Prostate gland (tissue), 2 donors: ENCODE measurements around the gene FCRL3. TPM values are rescaled to one million over a fixed set of nuclear protein-coding genes. Genes with fewer than 3 reads are reported as not detected.

ENCODE experiments used
- DNase-seq: peaks from one replicate; pipeline ENCODE4 v3.0.0-alpha.2; 2019; ENCODE audit warnings: low spot score
- H3K27ac ChIP-seq, 2 donors: fragments of 200-600 bp; sonication (generic); 2 replicates each; pipeline ENCODE4 v1.5.1; 2017 to 2019
- H3K27me3 ChIP-seq: fragments of 200-600 bp; sonication (generic); replicated peaks from 2 replicates; pipeline ENCODE4 v1.5.1; 2019; ENCODE audit not compliant: insufficient read depth
- H3K36me3 ChIP-seq, 2 donors: fragments of 200-600 bp; sonication (generic); 1 replicate in 1 of 2; 2 replicates in 1 of 2; pipeline versions ENCODE4 v1.5.1 to v1.8.1; 2017 to 2019
- H3K4me1 ChIP-seq: fragments of 200-600 bp; sonication (generic); replicated peaks from 2 replicates; pipeline ENCODE4 v1.5.1; 2019
- H3K4me3 ChIP-seq, 2 donors: fragments of 200-600 bp; sonication (generic); 2 replicates each; pipeline ENCODE4 v1.5.1; 2017 to 2019
- H3K9me3 ChIP-seq: fragments of 200-600 bp; sonication (generic); 2 replicates; pipeline ENCODE4 v1.5.1; 2017
- POLR2A ChIP-seq: fragments of 450-650 bp; IDR thresholded peaks from one replicate; pipeline ENCODE4 v1.6.1; 2016; ENCODE audit warnings: antibody characterized with exemption, mild to moderate bottlenecking
- POLR2AphosphoS5 ChIP-seq: sonication (generic); formaldehyde crosslinking; IDR thresholded peaks from one replicate; pipeline ENCODE4 v1.6.1; 2017; ENCODE audit warnings: antibody characterized with exemption
- WGBS: methylation state at CpG from one replicate; pipeline ENCODE4 v1.1.5; 2018; 5-methylcytosine and 5-hydroxymethylcytosine counted together
- intact Hi-C: fragments of 100-400 bp; cut with DNase I; formaldehyde crosslinking; loops from one replicate; pipeline ENCODE4 v1.14.2; 2022
- total RNA-seq, 2 donors: library from RNA; depleted of rRNA; stranded (reverse); fragments of >200 nt; gene quantifications; one replicate each; pipeline ENCODE4 v1.1.0, GENCODE V29; 2016
- TF ChIP-seq, protein P1 (sequence below), 4 experiments: fragments of 200-600 bp in 2 of 4; fragments of 450-650 bp in 2 of 4; sonication (generic) in 2 of 4; IDR thresholded peaks; 1 replicate in 3 of 4; 2 replicates in 1 of 4; pipeline ENCODE4 v1.5.1; 2016 to 2019; ENCODE audit warnings: antibody characterized with exemption in 4 of 4, mild to moderate bottlenecking in 2 of 4, moderate library complexity in 2 of 4

Gene FCRL3
- total RNA-seq, 2 donors from 2014 or later: 0.17 TPM; not detected in 1

DNA sequence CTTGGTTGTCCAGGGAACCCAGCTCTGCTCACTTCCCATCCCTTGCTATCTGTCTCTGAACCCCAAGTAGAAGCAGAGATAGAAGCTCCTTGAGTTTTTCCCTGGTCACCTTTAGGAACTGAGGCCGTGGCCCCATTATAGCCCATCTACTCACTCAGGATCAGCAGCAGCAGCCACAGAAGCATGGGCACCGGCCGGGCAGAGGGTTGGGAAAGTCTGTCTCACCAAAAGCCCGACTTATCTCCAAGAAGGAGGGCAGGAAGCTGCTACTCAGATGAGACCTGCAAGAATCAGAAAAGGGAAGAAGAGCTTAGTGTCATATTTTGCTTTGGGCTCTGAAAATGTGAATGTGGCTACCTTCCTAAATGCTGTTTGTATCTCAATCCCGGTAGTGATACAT, 264 bp downstream of the FCRL3 start:
- 92% methylated on average over 5 of the region's 5 CpGs for WGBS
- Histone ChIP-seq H3K4me3 (no peak overlapping the region), H3K27ac (no peak overlapping the region), H3K27me3 (no peaks in the 10 kb centered on the region), H3K36me3 (no peaks in the 10 kb centered on the region), H3K4me1 (no peaks in the 10 kb centered on the region), H3K9me3 (no peaks in the 10 kb centered on the region)
- no peak for TF ChIP-seq POLR2A
- no peak for TF ChIP-seq POLR2AphosphoS5
- TF ChIP-seq, protein P1, sequence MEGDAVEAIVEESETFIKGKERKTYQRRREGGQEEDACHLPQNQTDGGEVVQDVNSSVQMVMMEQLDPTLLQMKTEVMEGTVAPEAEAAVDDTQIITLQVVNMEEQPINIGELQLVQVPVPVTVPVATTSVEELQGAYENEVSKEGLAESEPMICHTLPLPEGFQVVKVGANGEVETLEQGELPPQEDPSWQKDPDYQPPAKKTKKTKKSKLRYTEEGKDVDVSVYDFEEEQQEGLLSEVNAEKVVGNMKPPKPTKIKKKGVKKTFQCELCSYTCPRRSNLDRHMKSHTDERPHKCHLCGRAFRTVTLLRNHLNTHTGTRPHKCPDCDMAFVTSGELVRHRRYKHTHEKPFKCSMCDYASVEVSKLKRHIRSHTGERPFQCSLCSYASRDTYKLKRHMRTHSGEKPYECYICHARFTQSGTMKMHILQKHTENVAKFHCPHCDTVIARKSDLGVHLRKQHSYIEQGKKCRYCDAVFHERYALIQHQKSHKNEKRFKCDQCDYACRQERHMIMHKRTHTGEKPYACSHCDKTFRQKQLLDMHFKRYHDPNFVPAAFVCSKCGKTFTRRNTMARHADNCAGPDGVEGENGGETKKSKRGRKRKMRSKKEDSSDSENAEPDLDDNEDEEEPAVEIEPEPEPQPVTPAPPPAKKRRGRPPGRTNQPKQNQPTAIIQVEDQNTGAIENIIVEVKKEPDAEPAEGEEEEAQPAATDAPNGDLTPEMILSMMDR (IDR thresholded peaks at IDR 0.05): no peak
- intact Hi-C loops: no loop called here
- no peak for DNase-seq

DNA sequence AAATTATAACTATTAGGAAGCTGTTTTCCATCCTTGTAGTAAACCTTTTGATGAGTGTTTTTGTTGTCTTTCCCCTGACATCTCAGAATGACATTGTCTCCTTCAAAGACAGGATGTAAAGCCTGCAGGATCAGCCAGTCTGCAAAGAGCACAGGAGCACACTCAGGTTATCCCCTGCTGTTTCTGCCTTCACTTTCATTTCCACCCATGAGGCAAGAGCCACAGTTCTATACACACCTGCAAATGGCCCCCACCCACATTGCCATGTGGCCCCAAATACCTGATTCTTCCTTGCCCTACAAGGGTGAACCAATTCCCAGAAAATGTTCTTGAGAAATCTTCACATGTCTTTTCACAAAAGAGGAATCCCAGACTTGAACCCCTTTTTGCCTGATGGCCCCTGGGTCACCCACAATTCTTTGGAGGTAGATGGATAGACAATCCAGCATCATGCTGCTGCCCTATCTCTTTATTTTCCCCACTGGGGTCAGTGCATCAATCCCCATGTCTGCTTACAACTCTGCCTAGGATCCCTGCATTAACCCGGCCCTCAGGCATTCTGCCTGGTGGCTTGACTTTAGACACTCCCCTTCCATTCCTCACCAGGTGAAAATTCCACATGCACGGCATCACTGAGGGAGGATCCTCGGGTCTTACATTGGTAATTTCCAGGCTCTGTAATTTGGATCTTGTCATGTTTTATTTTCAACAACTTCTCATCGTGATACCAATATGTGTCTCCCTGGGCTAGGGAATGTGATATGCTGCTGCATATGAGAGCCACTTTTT, 2.6 kb downstream of the FCRL3 start:
- no peak for TF ChIP-seq POLR2AphosphoS5
- TF ChIP-seq POLR2A: no peak
- TF ChIP-seq, protein P1 (IDR thresholded peaks at IDR 0.05): no peak
- Histone ChIP-seq H3K4me3 (no peak overlapping the region), H3K9me3 (no peaks in the 10 kb centered on the region), H3K27me3 (no peaks in the 10 kb centered on the region), H3K4me1 (no peaks in the 10 kb centered on the region), H3K36me3 (no peaks in the 10 kb centered on the region), H3K27ac (no peak overlapping the region)
- no peak for DNase-seq
- 56% methylated on average over 4 of the region's 4 CpGs for WGBS
- intact Hi-C loops: no loop called here

DNA sequence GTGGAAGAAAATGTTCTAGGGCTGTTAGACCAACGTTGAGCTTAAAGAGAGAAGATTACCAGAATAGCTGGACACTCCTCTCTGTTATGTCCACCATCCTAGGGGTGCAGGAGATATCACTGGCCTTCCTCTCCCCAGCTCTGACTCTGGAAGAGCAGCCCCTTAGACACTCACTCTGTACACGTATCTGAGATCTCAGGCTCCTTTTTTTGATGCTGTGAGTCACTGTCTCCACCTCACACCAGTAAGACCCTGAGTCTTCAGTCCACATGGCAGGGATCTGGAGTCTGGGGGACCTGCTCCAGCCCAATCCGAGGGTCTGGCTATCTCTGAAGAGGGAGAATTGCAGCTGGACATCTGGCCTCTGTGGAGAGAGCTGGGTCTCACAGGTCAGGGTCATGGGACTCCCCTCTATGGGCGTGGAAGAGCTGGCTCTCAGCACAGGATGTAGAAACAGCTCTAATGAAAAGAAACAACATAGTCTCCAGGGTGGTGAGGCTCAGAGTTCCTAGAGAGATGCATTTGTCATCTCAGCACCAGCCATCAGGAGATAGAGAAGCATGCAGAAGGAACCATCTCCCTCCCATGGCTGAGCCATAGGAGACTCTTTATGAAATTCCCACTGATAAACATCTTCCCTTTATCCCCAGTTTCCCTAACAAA, 3.5 kb downstream of the FCRL3 start:
- Histone ChIP-seq H3K4me1 (no peaks in the 10 kb centered on the region), H3K4me3 (no peak overlapping the region), H3K27ac (no peak overlapping the region), H3K36me3 (no peaks in the 10 kb centered on the region), H3K9me3 (no peaks in the 10 kb centered on the region), H3K27me3 (no peaks in the 10 kb centered on the region)
- WGBS: 68% methylated on average over 4 of the region's 4 CpGs
- DNase-seq: no peak
- TF ChIP-seq, protein P1 (IDR thresholded peaks at IDR 0.05): no peak
- no peak for TF ChIP-seq POLR2A
- no peak for TF ChIP-seq POLR2AphosphoS5
- intact Hi-C loops: no loop called here

DNA sequence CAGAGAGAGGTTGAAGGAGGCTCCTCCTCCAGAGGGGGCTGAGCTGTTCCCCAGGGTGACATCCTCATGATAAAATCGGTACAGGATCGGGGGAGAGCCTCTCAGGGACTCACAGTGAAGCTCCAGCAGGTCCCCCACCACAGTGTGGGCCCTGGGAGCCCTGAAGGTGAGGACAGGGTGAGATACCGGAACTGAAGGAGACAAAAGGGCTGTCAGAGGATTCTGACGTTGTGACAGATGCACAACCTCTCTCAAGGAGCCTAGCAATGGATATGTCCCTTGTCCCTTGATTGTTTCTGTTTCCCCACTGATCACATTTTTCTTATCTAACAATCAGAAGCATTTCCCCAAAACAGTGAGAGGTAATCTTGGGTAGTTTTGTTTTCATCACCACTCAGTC, 5.2 kb downstream of the FCRL3 start:
- intact Hi-C loops: no loop called here
- no peaks in the 10 kb centered on the region for H3K36me3 ChIP-seq
- H3K27me3 ChIP-seq: no peaks in the 10 kb centered on the region
- no peak overlapping the region for H3K27ac ChIP-seq
- DNase-seq: no peak
- no peaks in the 10 kb centered on the region for H3K9me3 ChIP-seq
- TF ChIP-seq, protein P1 (IDR thresholded peaks at IDR 0.05): no peak
- TF ChIP-seq POLR2A (no peak), POLR2AphosphoS5 (no peak)
- no peak overlapping the region for H3K4me3 ChIP-seq
- 70% methylated on average over 4 of the region's 4 CpGs for WGBS
- H3K4me1 ChIP-seq: no peaks in the 10 kb centered on the region
